ENCODE measurements around the gene TUNAR. TPM values are rescaled to one million over a fixed set of nuclear protein-coding genes. Genes with fewer than 3 reads are reported as not detected.

Gene TUNAR
- total and polyA plus RNA-seq, 8 donors, result 0.10 to 1.7 (median 0.36) TPM; not detected in 4

GRCh38 chr14:95901054-95901453, 24.4 kb downstream of the TUNAR start:
- Histone ChIP-seq H3K9me3 (no peaks in the 10 kb centered on the region), H3K4me1 (peaks cover 0 to 7% (median 0%) of the 10 kb centered on the region in 4 donors), H3K4me3 (no peak overlapping the region), H3K36me3 (no peaks in the 10 kb centered on the region), H3K27ac (no peak overlapping the region), H3K27me3 (peaks cover 0 to 22% (median 0%) of the 10 kb centered on the region in 3 donors)
- intact Hi-C loops (cut with DNase I; ENCODE audit: low total_unique reads), result no loop called here
- 63 to 74% (median 68%) methylated on average over 6 of the region's 6 CpGs for WGBS, 5 donors
- TF ChIP-seq POLR2A (IDR thresholded peaks at IDR 0.05) (no peak), POLR2AphosphoS5 (IDR thresholded peaks at IDR 0.05) (no peak), EP300 (IDR thresholded peaks at IDR 0.05) (no peak), CTCF (IDR thresholded peaks at IDR 0.05) (no peak)
- DNase-seq, result no peak

DNA sequence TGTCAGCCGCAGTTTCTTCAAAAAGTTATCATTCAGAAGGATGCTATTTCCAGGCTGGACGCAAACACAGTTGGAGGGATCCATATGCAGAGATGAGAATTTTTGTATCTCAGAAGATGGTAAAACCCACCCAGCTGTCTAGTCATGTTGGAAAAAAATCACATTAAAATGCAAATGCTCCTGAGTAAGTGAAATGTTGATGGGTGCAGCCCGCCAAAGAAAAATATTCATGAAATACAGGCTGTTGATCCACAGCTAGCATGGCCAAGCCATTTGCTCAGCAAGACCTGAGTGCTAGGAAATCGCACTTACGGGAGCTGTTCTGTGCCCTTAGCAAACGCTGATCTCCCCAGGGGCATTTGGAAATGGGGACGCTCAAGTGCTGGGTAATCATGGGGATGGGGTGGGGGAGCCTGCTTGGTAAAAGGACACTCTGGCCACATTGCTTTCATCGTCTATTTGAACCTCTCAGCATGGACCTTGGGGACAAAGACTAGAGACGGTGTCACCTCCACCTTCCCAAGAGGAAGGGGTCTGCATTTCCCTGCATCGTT, 25.7 kb downstream of the TUNAR start:
- intact Hi-C loops (cut with DNase I; ENCODE audit: low total_unique reads), result no loop called here
- DNase-seq, result no peak
- peaks cover 0 to 18% (median 0%) of the 10 kb centered on the region in 3 donors for H3K27me3 ChIP-seq
- TF ChIP-seq POLR2AphosphoS5 (IDR thresholded peaks at IDR 0.05) (no peak), POLR2A (IDR thresholded peaks at IDR 0.05) (no peak), CTCF (IDR thresholded peaks at IDR 0.05) (no peak), EP300 (IDR thresholded peaks at IDR 0.05) (no peak)
- WGBS, 5 donors, result 73 to 81% (median 77%) methylated on average over 10 of the region's 10 CpGs
- H3K27ac ChIP-seq, result no peak overlapping the region
- no peak overlapping the region for H3K4me3 ChIP-seq
- no peaks in the 10 kb centered on the region for H3K36me3 ChIP-seq
- H3K4me1 ChIP-seq, result no peaks in the 10 kb centered on the region
- no peaks in the 10 kb centered on the region for H3K9me3 ChIP-seq

- Histone ChIP-seq H3K27me3 (peaks cover 0 to 18% (median 0%) of the 10 kb centered on the region in 3 donors), H3K4me3 (no peak overlapping the region), H3K9me3 (no peaks in the 10 kb centered on the region), H3K4me1 (no peaks in the 10 kb centered on the region), H3K27ac (no peak overlapping the region), H3K36me3 (no peaks in the 10 kb centered on the region)
- DNase-seq, result no peak
- whole genome bisulfite sequencing, 5 donors, result 79 to 87% (median 83%) methylated on average over 5 of the region's 5 CpGs
- TF ChIP-seq EP300 (IDR thresholded peaks at IDR 0.05), result no peak
- TF ChIP-seq POLR2AphosphoS5 (IDR thresholded peaks at IDR 0.05), result no peak
- TF ChIP-seq POLR2A (IDR thresholded peaks at IDR 0.05), result no peak
- TF ChIP-seq CTCF (IDR thresholded peaks at IDR 0.05), result no peak
- intact Hi-C loops (cut with DNase I; ENCODE audit: low total_unique reads), result no loop called here
These were observed 26.5 kb downstream of the TUNAR start for GRCh38 chr14:95903165-95903564.

DNA sequence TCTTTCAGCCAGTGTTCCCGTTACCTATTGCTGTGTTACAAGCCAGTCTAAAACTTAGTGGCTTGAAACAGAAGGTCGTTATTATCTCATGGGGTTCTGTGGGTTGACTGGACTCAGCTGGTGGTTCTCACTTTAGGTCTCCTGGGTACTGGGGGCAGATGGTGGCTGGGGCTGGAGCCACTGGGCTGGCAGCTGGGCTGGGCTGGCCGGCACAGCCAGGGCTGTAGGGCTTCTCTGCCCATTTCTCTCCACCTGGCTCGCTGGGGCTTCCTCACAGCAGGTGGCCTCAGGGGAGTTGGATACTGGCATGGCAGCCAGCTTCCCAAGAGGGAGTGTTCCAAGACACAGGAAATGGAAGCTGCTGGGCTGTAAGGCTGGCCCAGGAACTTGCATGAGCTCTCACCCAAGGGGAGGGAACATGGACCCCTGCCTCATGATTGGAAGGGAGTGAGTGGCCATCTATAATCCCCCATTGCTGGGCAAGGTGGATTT, 27.0 kb downstream of the TUNAR start:
- intact Hi-C loops (cut with DNase I; ENCODE audit: low total_unique reads), result no loop called here
- TF ChIP-seq CTCF (IDR thresholded peaks at IDR 0.05) (no peak), POLR2A (IDR thresholded peaks at IDR 0.05) (no peak), EP300 (IDR thresholded peaks at IDR 0.05) (no peak), POLR2AphosphoS5 (IDR thresholded peaks at IDR 0.05) (no peak)
- Histone ChIP-seq H3K9me3 (no peaks in the 10 kb centered on the region), H3K36me3 (no peaks in the 10 kb centered on the region), H3K27ac (no peak overlapping the region), H3K27me3 (peaks cover 0 to 18% (median 0%) of the 10 kb centered on the region in 3 donors), H3K4me3 (no peak overlapping the region), H3K4me1 (no peaks in the 10 kb centered on the region)
- no peak for DNase-seq
- 61 to 73% (median 67%) methylated on average over 2 to 4 of the region's 4 CpGs for WGBS, 5 donors
